Activated T-helper 1 cell treated with anti-CD3 and anti-CD28 coated beads, Interleukin-12 subunit alpha, Interleukin-12 subunit beta, Interleukin-2, Interleukin-4 antibody, amounts not matched to agents 30 ng/mL and 10 ng/mL and 1 ng/mL, durations not matched to agents 14 hours and 24 hours and 36 hours (primary cell): ENCODE results near the gene FOXD2. TPM values are rescaled to one million over a fixed set of nuclear protein-coding genes. Genes with fewer than 3 reads are reported as not detected.
A peak's percentile ranks its signal among the peaks of the same experiment; 100 is the strongest.

Experiments used
- DNase-seq: peaks from one replicate; pipeline ENCODE4 v3.0.0; 2021; ENCODE audit warnings: low spot score
- H3K27ac Mint-ChIP-seq: one replicate; pipeline ENCODE4 v1.8.0; 2021; ENCODE audit warnings: mild to moderate bottlenecking, mixed read lengths
- H3K27me3 Mint-ChIP-seq: one replicate; pipeline ENCODE4 v1.8.0; 2022; ENCODE audit warnings: mild to moderate bottlenecking, moderate library complexity, mixed read lengths; ENCODE audit not compliant: insufficient read depth
- H3K36me3 Mint-ChIP-seq: one replicate; pipeline ENCODE4 v1.8.0; 2021; ENCODE audit warnings: low read depth, mixed read lengths
- H3K4me1 Mint-ChIP-seq: one replicate; pipeline ENCODE4 v1.8.0; 2021; ENCODE audit warnings: low read depth, mixed read lengths
- H3K4me3 Mint-ChIP-seq: one replicate; pipeline ENCODE4 v1.8.0; 2021; ENCODE audit warnings: mild to moderate bottlenecking, moderate library complexity, mixed read lengths
- H3K9me3 Mint-ChIP-seq: one replicate; pipeline ENCODE4 v1.8.0; 2021; ENCODE audit warnings: mixed read lengths
- intact Hi-C: fragments of 100-400 bp; cut with micrococcal nuclease; formaldehyde crosslinking; loops from one replicate; pipeline ENCODE4 v1.15.1; 2024
- total RNA-seq: library from RNA; stranded (reverse); gene quantifications from 2 replicates; pipeline ENCODE4 v1.2.3, GENCODE V29; 2022

The FOXD2 gene
- total RNA-seq, 1 donor from 2014 or later: 0.21 TPM

GRCh38 chr1:47406966-47407365 lies 30.9 kb upstream of the FOXD2 start:
- no peak overlapping the region for H3K27ac Mint-ChIP-seq
- no peaks in the 10 kb centered on the region for H3K36me3 Mint-ChIP-seq
- H3K27me3 Mint-ChIP-seq: peaks cover 18% of the 10 kb centered on the region
- no peaks in the 10 kb centered on the region for H3K4me1 Mint-ChIP-seq
- H3K4me3 Mint-ChIP-seq: no peak overlapping the region
- no peaks in the 10 kb centered on the region for H3K9me3 Mint-ChIP-seq
- intact Hi-C loops: no loop called here
- no peak for DNase-seq

GRCh38 chr1:47407481-47407880 lies 30.4 kb upstream of the FOXD2 start:
- H3K4me1 Mint-ChIP-seq: no peaks in the 10 kb centered on the region
- no peak overlapping the region for H3K27ac Mint-ChIP-seq
- no peak overlapping the region for H3K4me3 Mint-ChIP-seq
- no peak for DNase-seq
- peaks cover 18% of the 10 kb centered on the region for H3K27me3 Mint-ChIP-seq
- no peaks in the 10 kb centered on the region for H3K9me3 Mint-ChIP-seq
- no peaks in the 10 kb centered on the region for H3K36me3 Mint-ChIP-seq
- intact Hi-C loops: no loop called here

GRCh38 chr1:47409311-47410067 lies 28.4 kb upstream of the FOXD2 start:
- H3K36me3 Mint-ChIP-seq: no peaks in the 10 kb centered on the region
- intact Hi-C loops: no loop called here
- H3K27ac Mint-ChIP-seq: no peak overlapping the region
- no peaks in the 10 kb centered on the region for H3K9me3 Mint-ChIP-seq
- H3K4me3 Mint-ChIP-seq: no peak overlapping the region
- no peak for DNase-seq
- H3K4me1 Mint-ChIP-seq: no peaks in the 10 kb centered on the region
- H3K27me3 Mint-ChIP-seq: peaks cover 31% of the 10 kb centered on the region

GRCh38 chr1:47410068-47410455 lies 27.8 kb upstream of the FOXD2 start:
- H3K9me3 Mint-ChIP-seq: no peaks in the 10 kb centered on the region
- no peak overlapping the region for H3K27ac Mint-ChIP-seq
- intact Hi-C loops: no loop called here

GRCh38 chr1:47411436-47411835 lies 26.4 kb upstream of the FOXD2 start:
- Mint-ChIP-seq H3K27me3 (peaks cover 39% of the 10 kb centered on the region), H3K36me3 (no peaks in the 10 kb centered on the region), H3K27ac (no peak overlapping the region), H3K4me1 (no peaks in the 10 kb centered on the region), H3K9me3 (no peaks in the 10 kb centered on the region), H3K4me3 (no peak overlapping the region)
- intact Hi-C loops: no loop called here
- DNase-seq: no peak

More at GRCh38 chr1:47410068-47410455, 27.8 kb upstream of the FOXD2 start:
- Mint-ChIP-seq H3K36me3 (no peaks in the 10 kb centered on the region), H3K27me3 (peaks cover 34% of the 10 kb centered on the region), H3K4me3 (no peak overlapping the region), H3K4me1 (no peaks in the 10 kb centered on the region)
- no peak for DNase-seq

GRCh38 chr1:47412437-47412836 lies 25.4 kb upstream of the FOXD2 start:
- H3K4me1 Mint-ChIP-seq: no peaks in the 10 kb centered on the region
- H3K27ac Mint-ChIP-seq: no peak overlapping the region
- no peaks in the 10 kb centered on the region for H3K9me3 Mint-ChIP-seq
- DNase-seq: no peak
- peaks cover 41% of the 10 kb centered on the region for H3K27me3 Mint-ChIP-seq
- no peaks in the 10 kb centered on the region for H3K36me3 Mint-ChIP-seq
- H3K4me3 Mint-ChIP-seq: no peak overlapping the region
- intact Hi-C loops: no loop called here

GRCh38 chr1:47415728-47416318 lies 22.0 kb upstream of the FOXD2 start, which contains the start of gene FOXE3:
FOXE3 (plus strand) TSS chr1:47416285; CDS start chr1:47416316, 31 bp downstream.
- Mint-ChIP-seq H3K4me3 (peak within 1 kb of the TSS; percentile 24), H3K4me1 (no peaks in the 10 kb centered on the region), H3K27ac (no peak within 1 kb of the TSS), H3K27me3 (peaks cover 61% of the 10 kb centered on the region), H3K36me3 (no peaks in the 10 kb centered on the region), H3K9me3 (no peaks in the 10 kb centered on the region)
- DNase-seq: no peak
- intact Hi-C loops: no loop called here

GRCh38 chr1:47416319-47417169 lies 21.3 kb upstream of the FOXD2 start:
- Mint-ChIP-seq H3K27ac (no peak overlapping the region), H3K4me3 (no peak overlapping the region), H3K4me1 (no peaks in the 10 kb centered on the region), H3K27me3 (peaks cover 65% of the 10 kb centered on the region), H3K9me3 (no peaks in the 10 kb centered on the region), H3K36me3 (no peaks in the 10 kb centered on the region)
- intact Hi-C loops: no loop called here
- DNase-seq: no peak

GRCh38 chr1:47417170-47418044 lies 20.4 kb upstream of the FOXD2 start:
- no peaks in the 10 kb centered on the region for H3K36me3 Mint-ChIP-seq
- H3K9me3 Mint-ChIP-seq: no peaks in the 10 kb centered on the region
- intact Hi-C loops: loop anchor here (2.0 kb wide), 1 partner anchor 15 kb away; no protein-coding TSS in a partner anchor
- DNase-seq: no peak
- peaks cover 65% of the 10 kb centered on the region for H3K27me3 Mint-ChIP-seq
- no peak overlapping the region for H3K4me3 Mint-ChIP-seq
- no peaks in the 10 kb centered on the region for H3K4me1 Mint-ChIP-seq
- peak overlapping the region; percentile 32 for H3K27ac Mint-ChIP-seq

GRCh38 chr1:47418122-47418521 lies 19.7 kb upstream of the FOXD2 start:
- no peak for DNase-seq
- peaks cover 64% of the 10 kb centered on the region for H3K27me3 Mint-ChIP-seq
- no peak overlapping the region for H3K27ac Mint-ChIP-seq
- H3K9me3 Mint-ChIP-seq: no peaks in the 10 kb centered on the region
- intact Hi-C loops: loop anchor here (2.0 kb wide), 1 partner anchor 15 kb away; no protein-coding TSS in a partner anchor
- H3K36me3 Mint-ChIP-seq: no peaks in the 10 kb centered on the region
- H3K4me3 Mint-ChIP-seq: no peak overlapping the region
- no peaks in the 10 kb centered on the region for H3K4me1 Mint-ChIP-seq

GRCh38 chr1:47418681-47419325 lies 19.0 kb upstream of the FOXD2 start:
- H3K36me3 Mint-ChIP-seq: no peaks in the 10 kb centered on the region
- intact Hi-C loops: loop anchor here (2.0 kb wide), 1 partner anchor 14 kb away; no protein-coding TSS in a partner anchor
- H3K27me3 Mint-ChIP-seq: peaks cover 61% of the 10 kb centered on the region
- H3K27ac Mint-ChIP-seq: no peak overlapping the region
- H3K4me3 Mint-ChIP-seq: no peak overlapping the region
- H3K9me3 Mint-ChIP-seq: no peaks in the 10 kb centered on the region
- no peaks in the 10 kb centered on the region for H3K4me1 Mint-ChIP-seq
- DNase-seq: no peak

- H3K4me3 Mint-ChIP-seq: no peak overlapping the region
- peaks cover 56% of the 10 kb centered on the region for H3K27me3 Mint-ChIP-seq
- no peaks in the 10 kb centered on the region for H3K4me1 Mint-ChIP-seq
- H3K9me3 Mint-ChIP-seq: no peaks in the 10 kb centered on the region
- intact Hi-C loops: no loop called here
- DNase-seq: no peak
- no peak overlapping the region for H3K27ac Mint-ChIP-seq
- no peaks in the 10 kb centered on the region for H3K36me3 Mint-ChIP-seq
Observed at GRCh38 chr1:47420547-47420946, 17.3 kb upstream of the FOXD2 start.
